H1 (cell line): Measurements from ENCODE around the gene RTN4IP1. TPM values are rescaled to one million over a fixed set of nuclear protein-coding genes. Genes with fewer than 3 reads are reported as not detected.

ENCODE experiments used
- CTCF ChIA-PET: fragments of 300-600 bp; sonication (Branson Sonifier 250); formaldehyde crosslinking; loops from one replicate; lab custom pipeline; 2021; ENCODE audit not compliant: partially characterized antibody; lab: Charles Lee
- POLR2A ChIA-PET: fragments of 300-600 bp; sonication (Branson Sonifier 250); formaldehyde crosslinking; loops from one replicate; lab custom pipeline; 2021; ENCODE audit warnings: inconsistent platforms; ENCODE audit not compliant: partially characterized antibody; lab: Charles Lee
- DNase-seq, 2 experiments: peaks; one replicate each; pipeline versions ENCODE4 v3.0.0 to v3.0.0-alpha.2; 2010 to 2022; ENCODE audit warnings: low spot score in 2 of 2, low read depth in 1 of 2, mixed read lengths in 1 of 2
- FAIRE-seq: peaks from 2 replicates; lab custom pipeline; 2011; peaks lifted over from hg19 to GRCh38; lab: Jason Lieb, UNC
- H2AFZ ChIP-seq: 2 replicates; pipeline ENCODE4 v1.8.1; 2012; ENCODE audit warnings: low read length, inconsistent platforms
- H2AK5ac ChIP-seq: 2 replicates; pipeline ENCODE4 v1.6.1; 2013; ENCODE audit warnings: low read depth, low read length
- H2BK120ac ChIP-seq: replicated peaks from 2 replicates; pipeline ENCODE3; 2013; ENCODE audit warnings: low read depth, low read length, inconsistent platforms
- H2BK12ac ChIP-seq: 2 replicates; pipeline ENCODE4 v1.6.1; 2013; ENCODE audit warnings: low read depth, low read length
- H2BK15ac ChIP-seq: 2 replicates; pipeline ENCODE4 v1.6.1; 2013; ENCODE audit warnings: low read length
- H2BK20ac ChIP-seq: 2 replicates; pipeline ENCODE4 v1.6.1; 2013; ENCODE audit warnings: low read length
- H2BK5ac ChIP-seq: 2 replicates; pipeline ENCODE4 v1.6.1; 2013; ENCODE audit warnings: low read depth, low read length
- H3K14ac ChIP-seq: 2 replicates; pipeline ENCODE4 v1.6.1; 2013; ENCODE audit warnings: inconsistent platforms; ENCODE audit not compliant: insufficient read length
- H3K18ac ChIP-seq: 2 replicates; pipeline ENCODE4 v1.6.1; 2013; ENCODE audit warnings: low read length; ENCODE audit errors: extremely low read depth
- H3K23ac ChIP-seq: 2 replicates; pipeline ENCODE4 v1.6.1; 2013; ENCODE audit warnings: inconsistent platforms; ENCODE audit not compliant: insufficient read length
- H3K23me2 ChIP-seq: 2 replicates; pipeline ENCODE4 v1.6.1; 2013; ENCODE audit warnings: low read depth, low read length
- H3K27ac ChIP-seq: 2 replicates; pipeline ENCODE4 v1.6.1; 2011; ENCODE audit warnings: low read depth, low read length, inconsistent platforms
- H3K27me3 ChIP-seq, 4 experiments: replicated peaks in 1 of 4; 1 replicate in 1 of 4; 2 replicates in 3 of 4; pipeline versions ENCODE4 v1.6.1 to v1.8.1; 2011 to 2013; ENCODE audit warnings: low read length in 3 of 4, mild to moderate bottlenecking in 3 of 4, inconsistent platforms in 2 of 4, mixed read lengths in 2 of 4, moderate library complexity in 1 of 4; ENCODE audit not compliant: control insufficient read depth in 3 of 4, insufficient read depth in 3 of 4; ENCODE audit errors: extremely low read depth in 1 of 4
- H3K36me3 ChIP-seq, 4 experiments: 2 replicates each; pipeline versions ENCODE4 v1.6.1 to v1.8.1; 2011 to 2013; ENCODE audit warnings: mild to moderate bottlenecking in 4 of 4, low read length in 3 of 4, moderate library complexity in 2 of 4, control low read depth in 1 of 4, inconsistent platforms in 1 of 4; ENCODE audit not compliant: insufficient read depth in 4 of 4, control insufficient read depth in 2 of 4
- H3K4ac ChIP-seq: replicated peaks from 2 replicates; pipeline ENCODE3; 2013; ENCODE audit warnings: low read length, low read depth, mixed read lengths, inconsistent platforms; ENCODE audit not compliant: insufficient read length
- H3K4me1 ChIP-seq, 4 experiments: replicated peaks in 1 of 4; 1 replicate in 1 of 4; 2 replicates in 3 of 4; pipeline versions ENCODE4 v1.6.1 to v1.8.1; 2011 to 2013; ENCODE audit warnings: low read length in 3 of 4, inconsistent platforms in 2 of 4, mixed read lengths in 1 of 4; ENCODE audit not compliant: insufficient read depth in 4 of 4, control insufficient read depth in 3 of 4
- H3K4me2 ChIP-seq, 2 experiments: 2 replicates each; pipeline versions ENCODE4 v1.6.1 to v1.8.1; 2011 to 2013; ENCODE audit warnings: low read depth in 2 of 2, low read length in 2 of 2, control low read depth in 1 of 2, inconsistent platforms in 1 of 2, mild to moderate bottlenecking in 1 of 2; ENCODE audit not compliant: insufficient read depth in 1 of 2
- H3K4me3 ChIP-seq, 4 experiments: fragments of 200-600, 300-600 bp in 1 of 4; sonication (generic), shearing (Covaris generic), sonication (Bioruptor Twin) in 1 of 4; 2 replicates each; pipeline versions ENCODE4 v1.5.1 to v1.8.1; 2011 to 2016; ENCODE audit warnings: low read length in 4 of 4, low read depth in 3 of 4, control low read depth in 2 of 4, inconsistent platforms in 2 of 4, mild to moderate bottlenecking in 2 of 4, mixed read lengths in 1 of 4, moderate library complexity in 1 of 4; ENCODE audit not compliant: insufficient read depth in 2 of 4; ENCODE audit errors: extremely low read depth in 1 of 4
- H3K56ac ChIP-seq: replicated peaks from 2 replicates; pipeline ENCODE3; 2013; ENCODE audit warnings: low read depth, mild to moderate bottlenecking, mixed read lengths, low read length, inconsistent platforms; ENCODE audit not compliant: insufficient read length
- H3K79me1 ChIP-seq: 2 replicates; pipeline ENCODE4 v1.6.1; 2013; ENCODE audit warnings: low read depth, low read length, control low read depth
- H3K79me2 ChIP-seq, 2 experiments: 2 replicates each; pipeline versions ENCODE4 v1.6.1 to v1.8.1; 2012 to 2013; ENCODE audit warnings: low read length in 2 of 2, mild to moderate bottlenecking in 2 of 2, inconsistent platforms in 1 of 2; ENCODE audit not compliant: insufficient read depth in 2 of 2, control insufficient read depth in 1 of 2
- H3K9ac ChIP-seq, 4 experiments: replicated peaks in 1 of 4; 1 replicate in 1 of 4; 2 replicates in 3 of 4; pipeline versions ENCODE4 v1.6.1 to v1.8.1; 2011 to 2013; ENCODE audit warnings: low read depth in 3 of 4, low read length in 3 of 4, control low read depth in 2 of 4, mild to moderate bottlenecking in 2 of 4, moderate library complexity in 2 of 4, inconsistent platforms in 1 of 4; ENCODE audit errors: extremely low read depth in 1 of 4
- H3K9me3 ChIP-seq, 2 experiments: 2 replicates each; pipeline versions ENCODE4 v1.6.1 to v1.8.1; 2012 to 2013; ENCODE audit warnings: mild to moderate bottlenecking in 2 of 2, moderate library complexity in 2 of 2, control low read depth in 1 of 2, inconsistent platforms in 1 of 2, low read depth in 1 of 2, low read length in 1 of 2, mixed read lengths in 1 of 2; ENCODE audit not compliant: insufficient read depth in 2 of 2
- H4K20me1 ChIP-seq, 2 experiments: replicated peaks in 1 of 2; 2 replicates each; pipeline versions ENCODE3 to v1.8.1; 2011 to 2013; ENCODE audit warnings: inconsistent platforms in 2 of 2, low read length in 2 of 2, mild to moderate bottlenecking in 1 of 2; ENCODE audit not compliant: insufficient read depth in 2 of 2, control insufficient read depth in 1 of 2
- H4K5ac ChIP-seq: 2 replicates; pipeline ENCODE4 v1.6.1; 2013; ENCODE audit warnings: low read length, low read depth, mixed read lengths, inconsistent platforms; ENCODE audit not compliant: insufficient read length
- H4K8ac ChIP-seq: 2 replicates; pipeline ENCODE4 v1.8.0; 2013; ENCODE audit warnings: mild to moderate bottlenecking, moderate library complexity, low read length, inconsistent platforms; ENCODE audit not compliant: insufficient read depth; ENCODE audit errors: extremely low read depth
- H4K91ac ChIP-seq: replicated peaks from 2 replicates; pipeline ENCODE3; 2013; ENCODE audit warnings: low read length, mixed read lengths, inconsistent platforms; ENCODE audit not compliant: insufficient read length
- ASH2L ChIP-seq: fragments of 200-600, 300-600 bp; sonication (generic); IDR thresholded peaks from one replicate; pipeline ENCODE4 v1.7.1; 2017; ENCODE audit warnings: low read length
- ATF3 ChIP-seq: IDR thresholded peaks from 2 replicates; pipeline ENCODE4 v1.6.1; 2011; ENCODE audit warnings: low read depth, mild to moderate bottlenecking, low read length; ENCODE audit not compliant: insufficient read depth
- BACH1 ChIP-seq: IDR thresholded peaks from 2 replicates; pipeline ENCODE4 v1.6.1; 2012; ENCODE audit warnings: low read length, improper control_type of control experiment
- CHD1 ChIP-seq: IDR thresholded peaks from 2 replicates; pipeline ENCODE4 v1.6.1; 2012; ENCODE audit warnings: low read depth, low read length, improper control_type of control experiment
- KDM4A ChIP-seq: IDR thresholded peaks from one replicate; pipeline ENCODE4 v1.7.1; 2012; ENCODE audit warnings: low read depth, mild to moderate bottlenecking, moderate library complexity, low read length, inconsistent platforms; ENCODE audit not compliant: severe bottlenecking
- MAFK ChIP-seq: IDR thresholded peaks from 2 replicates; pipeline ENCODE4 v1.6.1; 2012; ENCODE audit warnings: low read depth, mild to moderate bottlenecking, improper control_type of control experiment, low read length
- POLR2AphosphoS5 ChIP-seq: IDR thresholded peaks from 2 replicates; pipeline ENCODE4 v1.6.1; 2011; ENCODE audit warnings: low read depth, low read length
- SIX5 ChIP-seq: IDR thresholded peaks from 2 replicates; pipeline ENCODE4 v1.6.1; 2011; ENCODE audit warnings: mild to moderate bottlenecking, low read depth, low read length
- TAF7 ChIP-seq: optimal IDR thresholded peaks from 2 replicates; pipeline ENCODE3; 2011; ENCODE audit warnings: low read depth, mild to moderate bottlenecking, inconsistent platforms, low read length, moderate library complexity, borderline replicate concordance
- TBP ChIP-seq: IDR thresholded peaks from 2 replicates; pipeline ENCODE4 v1.6.1; 2011; ENCODE audit warnings: low read depth, low read length, improper control_type of control experiment
- YY1 ChIP-seq: IDR thresholded peaks from 2 replicates; pipeline ENCODE4 v1.6.1; 2011; ENCODE audit warnings: low read depth, mild to moderate bottlenecking, low read length
- ZNF274 ChIP-seq: IDR thresholded peaks from 2 replicates; pipeline ENCODE4 v1.7.0; 2012; ENCODE audit warnings: low read length, borderline replicate concordance; ENCODE audit errors: extremely low read depth
- polyA plus RNA-seq, 7 experiments: library from polyadenylated mRNA; depleted of rRNA in 3 of 7; stranded (reverse) in 5 of 7; unstranded in 2 of 7; fragments of >200 nt in 5 of 7; fragments of 200-250 nt in 2 of 7; gene quantifications; 1 replicate in 5 of 7; 2 replicates in 1 of 7; 4 replicates in 1 of 7; pipeline versions ENCODE4 v1.2.1 to v1.2.3, GENCODE V29; 2011 to 2013; ENCODE audit warnings: missing spikeins in 2 of 7, mixed read lengths in 2 of 7
- total RNA-seq: library from RNA; stranded (reverse); fragmentation: NEBNext Ultra II Directional; extraction: Animal tissue kit (Norgen Biotek cat#: 25700); gene quantifications from 2 replicates; pipeline ENCODE4 v1.2.1, GENCODE V29; 2021

The RTN4IP1 gene
- total and polyA plus RNA-seq, 2 of the 8 experiments (the other 6 are each of a cell fraction or from before 2014, with no cell fraction given): 14.6 to 19.5 TPM

GRCh38 chr6:106617302-106617701 lies 12.0 kb downstream of the RTN4IP1 start:
- Histone ChIP-seq H3K79me2 (no peaks in the 10 kb centered on the region), H3K4me3 (no peak overlapping the region), H2BK120ac (peak overlapping the region; percentile 97), H4K8ac (no peak overlapping the region), H3K27me3 (no peaks in the 10 kb centered on the region), H3K4me2 (no peak overlapping the region), H2BK5ac (no peak overlapping the region), H2BK20ac (peak overlapping the region; percentile 76), H2AK5ac (peak overlapping the region; percentile 82; the same call in 1 of the 2 replicates), H3K14ac (no peak overlapping the region), H3K79me1 (no peaks in the 10 kb centered on the region), H3K27ac (peak overlapping the region; percentile 29; the same call in 1 of the 2 replicates), H2AFZ (no peak overlapping the region), H2BK12ac (peak overlapping the region; percentile 89), H3K18ac (0 out of 2 replicates have a peak overlapping the region, but pooled peaks have one; percentile 35), H4K5ac (peak overlapping the region; percentile 36), H2BK15ac (no peak overlapping the region), H3K56ac (no peak overlapping the region), H3K9me3 (peaks cover 2 to 3% of the 10 kb centered on the region in 2 experiments; a peak in 3 of 4 replicates), H3K4me1 (peaks cover 5 to 20% (median 12%) of the 10 kb centered on the region in 4 experiments; a peak in 6 of 7 replicates), H3K23ac (no peak overlapping the region), H3K9ac (no peak overlapping the region), H3K36me3 (peaks cover 0 to 15% (median 8%) of the 10 kb centered on the region in 4 experiments; a peak in 5 of 8 replicates), H3K4ac (no peak overlapping the region), H4K20me1 (no peaks in the 10 kb centered on the region), H4K91ac (peak overlapping the region; percentile 81), H3K23me2 (no peaks in the 10 kb centered on the region)
- FAIRE-seq (no peak), DNase-seq (no peak)
- POLR2A ChIA-PET: interaction anchor here (0.9 to 1.1 kb wide), 2 partner anchors 11 to 78 kb away, joined by 3 to 7 read pairs; no protein-coding TSS in a partner anchor
- CTCF ChIA-PET: interaction anchor here (1.3 to 5.7 kb wide), 3 partner anchors 7 to 380 kb away, joined by 3 to 52 read pairs (median 6); no protein-coding TSS in a partner anchor
- no peak for TF ChIP-seq TAF7
- TF ChIP-seq YY1: no peak
- no peak for TF ChIP-seq POLR2AphosphoS5
- no peak for TF ChIP-seq CHD1
- TF ChIP-seq ATF3: no peak
- no peak for TF ChIP-seq ASH2L
- TF ChIP-seq SIX5: no peak
- no peak for TF ChIP-seq MAFK
- TF ChIP-seq KDM4A: no peak
- TF ChIP-seq TBP: no peak
- TF ChIP-seq ZNF274: no peak
- no peak for TF ChIP-seq BACH1
